VCaP (cell line): ENCODE data around the gene ZNF536.
"Not testable (repeated sequence)": the region's sequence is repeated elsewhere in the genome, so short reads cannot be mapped to it uniquely, and the experiment has no call there.

Experiments used
- H3K27ac ChIP-seq: fragments of 450-650 bp; 2 replicates; pipeline ENCODE4 v1.5.1; 2017
- TF ChIP-seq, protein P1 (sequence below): fragments of 450-650 bp; conservative IDR thresholded peaks from 2 replicates; pipeline ENCODE4 v1.5.1; 2017; ENCODE audit warnings: mild to moderate bottlenecking, moderate library complexity

ZNF536 gene

DNA sequence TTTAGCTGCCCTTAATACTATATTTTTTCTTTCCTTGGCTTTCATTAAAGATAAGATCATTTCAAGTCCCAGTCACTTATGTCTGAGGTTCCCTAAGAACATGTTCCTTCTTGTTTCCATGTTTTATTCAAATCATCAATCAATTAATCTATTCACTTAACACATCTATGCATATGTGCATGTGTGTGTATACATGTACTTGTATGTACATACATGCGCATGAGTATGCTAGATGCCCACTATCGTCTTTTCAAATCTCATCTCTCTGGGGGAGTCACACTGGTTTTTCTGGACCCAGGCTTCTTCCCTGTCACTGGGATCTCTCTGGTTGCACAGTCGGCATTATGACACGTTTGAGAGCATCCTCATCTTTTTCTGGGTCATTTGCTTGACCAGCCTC lies 108.9 kb downstream of the ZNF536 start:
- no peak overlapping the region for H3K27ac ChIP-seq
- TF ChIP-seq, protein P1, sequence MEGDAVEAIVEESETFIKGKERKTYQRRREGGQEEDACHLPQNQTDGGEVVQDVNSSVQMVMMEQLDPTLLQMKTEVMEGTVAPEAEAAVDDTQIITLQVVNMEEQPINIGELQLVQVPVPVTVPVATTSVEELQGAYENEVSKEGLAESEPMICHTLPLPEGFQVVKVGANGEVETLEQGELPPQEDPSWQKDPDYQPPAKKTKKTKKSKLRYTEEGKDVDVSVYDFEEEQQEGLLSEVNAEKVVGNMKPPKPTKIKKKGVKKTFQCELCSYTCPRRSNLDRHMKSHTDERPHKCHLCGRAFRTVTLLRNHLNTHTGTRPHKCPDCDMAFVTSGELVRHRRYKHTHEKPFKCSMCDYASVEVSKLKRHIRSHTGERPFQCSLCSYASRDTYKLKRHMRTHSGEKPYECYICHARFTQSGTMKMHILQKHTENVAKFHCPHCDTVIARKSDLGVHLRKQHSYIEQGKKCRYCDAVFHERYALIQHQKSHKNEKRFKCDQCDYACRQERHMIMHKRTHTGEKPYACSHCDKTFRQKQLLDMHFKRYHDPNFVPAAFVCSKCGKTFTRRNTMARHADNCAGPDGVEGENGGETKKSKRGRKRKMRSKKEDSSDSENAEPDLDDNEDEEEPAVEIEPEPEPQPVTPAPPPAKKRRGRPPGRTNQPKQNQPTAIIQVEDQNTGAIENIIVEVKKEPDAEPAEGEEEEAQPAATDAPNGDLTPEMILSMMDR, result no peak

DNA sequence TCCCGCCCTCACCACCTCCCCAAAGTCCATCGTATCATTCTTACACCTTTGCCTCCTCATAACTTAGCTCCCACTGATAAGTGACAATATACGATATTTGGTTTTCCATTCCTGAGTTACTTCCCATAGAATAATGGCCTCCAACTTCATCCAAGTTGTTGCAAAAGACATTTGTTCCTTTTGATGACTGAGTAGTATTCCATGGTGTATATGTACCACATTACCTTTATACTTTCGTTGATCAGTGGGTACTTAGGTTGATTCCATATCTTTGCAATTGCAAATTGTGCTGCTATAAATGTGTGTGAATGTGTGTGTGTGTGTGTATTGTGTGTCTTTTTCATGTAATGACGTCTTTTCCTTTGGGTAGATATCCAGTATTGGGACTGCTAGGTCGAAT lies 109.6 kb downstream of the ZNF536 start:
- TF ChIP-seq, protein P1, result no peak

DNA sequence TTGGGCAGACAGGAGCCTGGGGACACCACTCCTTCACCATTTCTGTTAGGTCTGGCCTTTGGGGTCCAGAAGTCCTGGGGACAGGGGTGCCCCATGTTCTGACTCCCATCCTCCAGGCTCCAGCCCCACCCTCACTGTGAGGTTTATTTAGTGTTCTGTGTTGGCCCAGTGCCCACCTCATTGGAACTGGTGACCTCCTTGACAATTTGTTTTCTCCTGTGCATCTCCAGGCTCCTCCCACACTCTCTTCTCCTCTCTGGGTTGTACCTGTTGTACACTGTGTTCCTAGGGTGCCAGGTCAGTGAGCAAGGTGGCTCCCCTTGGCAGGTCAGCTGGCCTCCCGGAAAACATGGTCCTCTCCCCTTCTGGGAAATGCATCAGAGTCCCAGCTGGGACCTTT lies 110.8 kb downstream of the ZNF536 start:
- TF ChIP-seq, protein P1, result no peak
- no peak overlapping the region for H3K27ac ChIP-seq

More for the DNA sequence above, 109.6 kb downstream of the ZNF536 start:
- no peak overlapping the region for H3K27ac ChIP-seq

DNA sequence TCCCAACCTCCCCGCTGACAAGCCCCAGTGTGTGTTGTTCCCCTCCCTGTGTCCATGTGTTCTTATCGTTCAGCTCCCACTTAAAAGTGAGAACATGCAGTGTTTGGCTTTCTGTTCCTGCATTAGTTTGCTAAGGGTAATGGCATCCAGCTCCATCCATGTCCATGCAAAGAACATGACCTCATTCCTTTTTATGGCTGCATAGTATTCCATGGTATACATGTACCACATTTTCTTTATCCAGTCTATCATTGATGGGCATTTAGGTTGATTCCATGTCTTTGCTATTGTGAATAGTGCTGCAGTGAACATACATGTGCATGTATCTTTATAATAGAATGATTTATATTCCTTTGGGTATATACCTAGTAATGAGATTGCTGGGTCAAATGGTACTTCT lies 114.1 kb downstream of the ZNF536 start:
- H3K27ac ChIP-seq, result not testable (repeated sequence)

DNA sequence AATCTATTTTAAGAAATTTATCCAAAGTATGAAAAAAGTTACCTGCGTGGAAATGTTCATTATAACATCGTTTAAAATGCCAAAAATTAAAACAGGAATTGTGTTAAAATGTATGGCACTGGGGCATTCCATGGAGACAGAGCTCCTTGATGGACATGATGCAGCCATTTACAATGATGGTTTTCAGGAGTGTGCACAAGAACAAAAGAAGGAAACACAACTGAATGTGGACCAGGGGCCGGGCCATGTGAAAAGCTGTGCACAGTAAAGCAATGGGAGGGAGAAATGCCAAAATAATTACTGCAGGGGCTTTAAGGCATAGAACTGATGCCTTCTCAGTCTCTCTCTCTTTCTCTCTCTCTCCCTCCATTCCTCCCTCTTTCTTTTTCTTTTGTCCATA lies 115.0 kb downstream of the ZNF536 start:
- no peak overlapping the region for H3K27ac ChIP-seq
- TF ChIP-seq, protein P1, result no peak

DNA sequence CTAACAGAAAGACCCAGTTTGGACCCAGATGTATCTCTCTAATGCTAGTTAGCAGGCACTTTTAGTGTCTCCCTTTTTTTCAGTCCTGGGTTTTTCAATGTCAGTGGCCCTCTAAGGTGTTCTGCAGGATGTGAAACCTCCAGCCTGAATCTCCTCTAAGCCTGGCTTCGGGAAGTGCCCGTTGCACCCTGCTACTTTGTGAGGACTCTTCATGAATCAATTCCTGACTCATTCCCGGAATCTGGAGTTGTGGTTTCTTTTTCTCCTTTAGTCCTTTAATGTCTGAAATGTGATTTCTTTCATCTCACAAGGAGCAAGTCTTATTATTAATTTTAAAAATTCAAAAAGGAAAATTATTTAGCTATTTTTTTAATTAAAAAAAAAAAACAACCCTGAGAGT lies 116.0 kb downstream of the ZNF536 start:
- TF ChIP-seq, protein P1, result no peak
- H3K27ac ChIP-seq, result no peak overlapping the region

DNA sequence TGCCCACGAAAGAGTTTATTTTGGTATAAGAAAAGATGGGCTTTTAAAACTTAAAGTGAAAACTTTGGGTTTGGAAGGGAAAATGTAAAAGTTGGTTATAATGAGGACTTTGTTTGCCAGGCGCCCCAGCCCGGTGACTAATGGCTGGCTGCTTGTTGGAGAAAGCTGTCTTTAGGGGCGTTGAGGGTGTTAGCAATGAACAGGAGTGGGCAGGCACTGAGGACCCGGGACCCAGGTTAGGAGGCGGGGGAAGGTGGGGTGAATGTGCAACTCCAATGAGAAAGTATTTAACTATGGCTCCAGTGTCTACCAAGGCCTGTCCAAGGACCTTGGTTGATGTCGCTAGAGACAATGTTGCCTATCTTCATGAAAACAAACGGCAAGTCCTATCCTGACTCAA lies 118.6 kb downstream of the ZNF536 start:
- TF ChIP-seq, protein P1, result no peak
- no peak overlapping the region for H3K27ac ChIP-seq

DNA sequence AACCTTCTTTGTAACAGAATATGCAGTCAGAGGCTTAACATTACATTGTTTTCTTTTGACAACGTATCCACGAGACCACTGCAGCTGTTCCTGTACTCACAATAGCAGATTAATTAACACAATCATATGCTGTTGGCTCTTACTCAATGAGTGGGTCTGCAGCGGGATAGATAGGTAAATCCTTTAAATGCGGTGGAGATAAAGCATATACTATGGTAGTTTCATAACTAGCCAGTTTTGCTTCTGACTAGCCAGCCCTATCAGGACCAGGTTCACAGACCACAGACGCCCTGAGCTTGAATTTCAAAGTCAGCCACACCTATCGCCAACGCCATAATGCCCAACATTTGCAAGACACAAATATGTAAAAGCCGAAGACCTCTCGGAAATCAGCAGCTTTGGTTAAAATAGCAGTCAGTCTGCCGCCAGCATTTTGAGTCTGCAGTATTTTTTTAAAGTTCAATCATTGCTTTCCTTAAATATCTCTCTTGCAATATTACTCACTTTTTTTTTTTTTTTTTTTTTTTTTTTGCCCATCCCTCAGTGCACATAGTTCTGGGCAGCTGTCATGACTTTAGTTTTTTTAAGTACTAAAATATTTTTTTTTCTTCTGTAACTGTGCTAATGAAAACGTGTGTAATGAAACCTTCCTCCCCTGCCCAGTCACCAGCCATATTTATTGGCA lies 120.5 kb downstream of the ZNF536 start:
- TF ChIP-seq, protein P1, result no peak
- no peak overlapping the region for H3K27ac ChIP-seq
